Neural cell (in vitro differentiated cells): ENCODE measurements around the gene SEMA6A. TPM values are rescaled to one million over a fixed set of nuclear protein-coding genes. Genes with fewer than 3 reads are reported as not detected.

Experiments
- H2AFZ ChIP-seq: fragments of 200-600, 300-800 bp; sonication (generic), shearing (Covaris generic); 2 replicates; pipeline ENCODE4 v1.6.0; 2014; ENCODE audit warnings: low read depth, mild to moderate bottlenecking, antibody characterized with exemption, low read length, moderate library complexity
- H3F3A ChIP-seq: fragments of 200-600 bp; shearing (Covaris generic); 2 replicates; pipeline ENCODE4 v1.6.1; 2016; ENCODE audit warnings: mild to moderate bottlenecking, moderate library complexity, mixed read lengths, antibody characterized with exemption, low read length; ENCODE audit not compliant: insufficient read depth, poor library complexity, severe bottlenecking
- H3K27ac ChIP-seq: fragments of 200-600, 300-800 bp; sonication (generic), shearing (Covaris generic); 2 replicates; pipeline ENCODE4 v1.5.1; 2014; ENCODE audit warnings: mild to moderate bottlenecking, low read length, moderate library complexity
- H3K27me3 ChIP-seq: fragments of 300-800, 200-600 bp; sonication (generic), shearing (Covaris generic); 2 replicates; pipeline ENCODE4 v1.6.0; 2014; ENCODE audit warnings: mild to moderate bottlenecking, low read depth, low read length, moderate library complexity; ENCODE audit not compliant: insufficient read depth
- H3K36me3 ChIP-seq: fragments of 300-800, 200-600 bp; sonication (generic), shearing (Covaris generic); 2 replicates; pipeline ENCODE4 v1.5.1; 2014; ENCODE audit warnings: mild to moderate bottlenecking, antibody characterized with exemption, low read length, moderate library complexity; ENCODE audit not compliant: insufficient read depth
- H3K4me2 ChIP-seq: fragments of 300-800, 200-600 bp; sonication (generic), shearing (Covaris generic); 2 replicates; pipeline ENCODE4 v1.6.0; 2014; ENCODE audit warnings: mild to moderate bottlenecking, low read length
- H3K4me3 ChIP-seq: fragments of 300-800, 200-600 bp; sonication (generic), shearing (Covaris generic); 2 replicates; pipeline ENCODE4 v1.5.1; 2014; ENCODE audit warnings: mild to moderate bottlenecking, low read length, moderate library complexity
- H3K79me2 ChIP-seq: fragments of 200-600 bp; shearing (Covaris generic); replicated peaks from 2 replicates; pipeline ENCODE4 v1.6.0; 2014; ENCODE audit warnings: mild to moderate bottlenecking, low read length, moderate library complexity; ENCODE audit not compliant: insufficient read depth
- H3K9ac ChIP-seq: fragments of 300-800, 200-600 bp; sonication (generic), shearing (Covaris generic); 2 replicates; pipeline ENCODE4 v1.6.1; 2016; ENCODE audit warnings: mild to moderate bottlenecking, low read length, mixed read lengths
- H3K9me2 ChIP-seq: fragments of 200-600 bp; shearing (Covaris generic); 2 replicates; pipeline ENCODE4 v1.6.1; 2016; ENCODE audit warnings: mild to moderate bottlenecking, low read length, mixed read lengths; ENCODE audit not compliant: insufficient read depth
- H3K9me3 ChIP-seq: fragments of 200-600, 300-800 bp; sonication (generic), shearing (Covaris generic); 2 replicates; pipeline ENCODE4 v1.6.1; 2016; ENCODE audit warnings: mild to moderate bottlenecking, mixed run types, low read length, moderate library complexity, mixed read lengths
- H4K20me1 ChIP-seq: fragments of 200-600 bp; shearing (Covaris generic); 2 replicates; pipeline ENCODE4 v1.6.1; 2016; ENCODE audit warnings: mild to moderate bottlenecking, mixed run types; ENCODE audit not compliant: insufficient read depth
- CTCF ChIP-seq: fragments of 450-650 bp; IDR thresholded peaks from 2 replicates; pipeline ENCODE4 v1.5.1; 2014; ENCODE audit warnings: antibody characterized with exemption, mild to moderate bottlenecking, moderate library complexity; ENCODE audit not compliant: poor library complexity, severe bottlenecking
- EP300 ChIP-seq: fragments of 450-650 bp; conservative IDR thresholded peaks from 2 replicates; pipeline ENCODE4 v1.6.1; 2014; ENCODE audit warnings: antibody characterized with exemption, mild to moderate bottlenecking, moderate library complexity; ENCODE audit not compliant: poor library complexity, severe bottlenecking
- MXI1 ChIP-seq: fragments of 450-650 bp; conservative IDR thresholded peaks from 2 replicates; pipeline ENCODE4 v1.6.1; 2014; ENCODE audit warnings: antibody characterized with exemption, mild to moderate bottlenecking; ENCODE audit not compliant: poor library complexity, severe bottlenecking
- REST ChIP-seq: IDR thresholded peaks from 2 replicates; pipeline ENCODE4 v1.6.1; 2012; ENCODE audit warnings: borderline replicate concordance
- SMC3 ChIP-seq: fragments of 450-650 bp; conservative IDR thresholded peaks from 2 replicates; pipeline ENCODE4 v1.6.1; 2014; ENCODE audit warnings: antibody characterized with exemption, mild to moderate bottlenecking, moderate library complexity; ENCODE audit not compliant: poor library complexity
- polyA plus RNA-seq: library from polyadenylated mRNA; depleted of rRNA; stranded (reverse); fragments of >200 nt; gene quantifications from 2 replicates; pipeline ENCODE4 v1.2.3, GENCODE V29; 2014

Gene SEMA6A
- polyA plus RNA-seq, 1 donor from 2014 or later = 6.5 TPM

- peaks cover 12% of the 10 kb centered on the region for H3K79me2 ChIP-seq
- H3K9ac ChIP-seq = no peak overlapping the region
- no peaks in the 10 kb centered on the region for H3K27me3 ChIP-seq
- TF ChIP-seq SMC3 = no peak
- TF ChIP-seq REST = no peak
- no peak overlapping the region for H3K4me3 ChIP-seq
- no peaks in the 10 kb centered on the region for H3K9me2 ChIP-seq
- H3K27ac ChIP-seq = no peak overlapping the region
- no peak overlapping the region for H2AFZ ChIP-seq
- no peaks in the 10 kb centered on the region for H3K9me3 ChIP-seq
- H3K4me2 ChIP-seq = no peak overlapping the region
- H3F3A ChIP-seq = peaks cover 4% of the 10 kb centered on the region
- no peaks in the 10 kb centered on the region for H4K20me1 ChIP-seq
- H3K36me3 ChIP-seq = no peaks in the 10 kb centered on the region
Measured at GRCh38 chr5:116529615-116530014, 45.0 kb downstream of the SEMA6A start.

GRCh38 chr5:116528519-116529234 is 45.9 kb downstream of the SEMA6A start:
- H3K9ac ChIP-seq = no peak overlapping the region
- H3F3A ChIP-seq = peaks cover 4% of the 10 kb centered on the region
- H3K4me3 ChIP-seq = peak overlapping the region; percentile 35
- TF ChIP-seq REST (peak; percentile 31), CTCF (no peak), MXI1 (no peak), EP300 (no peak)
- H3K27ac ChIP-seq = no peak overlapping the region
- H3K79me2 ChIP-seq = peaks cover 12% of the 10 kb centered on the region
- H2AFZ ChIP-seq = no peak overlapping the region
- no peaks in the 10 kb centered on the region for H3K9me2 ChIP-seq
- H3K9me3 ChIP-seq = no peaks in the 10 kb centered on the region
- H3K36me3 ChIP-seq = no peaks in the 10 kb centered on the region
- no peaks in the 10 kb centered on the region for H3K27me3 ChIP-seq
- no peaks in the 10 kb centered on the region for H4K20me1 ChIP-seq
- peak overlapping the region; percentile 38 for H3K4me2 ChIP-seq
